ENCODE data around the gene PKDREJ.

PKDREJ gene

GRCh38 chr22:46209262-46209661 lies 53.9 kb downstream of the PKDREJ start:
- in situ Hi-C loops (cut with MboI; ENCODE audit: low sequenced_read_pairs): no loop called here

Measured in HL-60/S4 treated with retinoic acid at 250 ng/mL for 4 days and 3 days (cell line).